SK-N-SH treated with all-trans-retinoic acid at 6 μM for 48 hours (cell line): ENCODE results near the gene SPEN.

Experiments used
- GLIS3 ChIP-seq: fragments of 250-450 bp; sonication (Bioruptor Pico); IDR thresholded peaks from 2 replicates; pipeline ENCODE4 v1.5.0; 2020; ENCODE audit warnings: mild to moderate bottlenecking, moderate library complexity
- TCF4 ChIP-seq: fragments of 250-450 bp; sonication (Bioruptor Pico); IDR thresholded peaks from 2 replicates; pipeline ENCODE4 v1.8.0; 2021; ENCODE audit warnings: mild to moderate bottlenecking, moderate library complexity, borderline replicate concordance
- ZFP3 ChIP-seq: fragments of 250-450 bp; sonication (Bioruptor Pico); IDR thresholded peaks from 2 replicates; pipeline ENCODE4 v1.5.0; 2020; ENCODE audit warnings: mild to moderate bottlenecking, moderate library complexity

DNA sequence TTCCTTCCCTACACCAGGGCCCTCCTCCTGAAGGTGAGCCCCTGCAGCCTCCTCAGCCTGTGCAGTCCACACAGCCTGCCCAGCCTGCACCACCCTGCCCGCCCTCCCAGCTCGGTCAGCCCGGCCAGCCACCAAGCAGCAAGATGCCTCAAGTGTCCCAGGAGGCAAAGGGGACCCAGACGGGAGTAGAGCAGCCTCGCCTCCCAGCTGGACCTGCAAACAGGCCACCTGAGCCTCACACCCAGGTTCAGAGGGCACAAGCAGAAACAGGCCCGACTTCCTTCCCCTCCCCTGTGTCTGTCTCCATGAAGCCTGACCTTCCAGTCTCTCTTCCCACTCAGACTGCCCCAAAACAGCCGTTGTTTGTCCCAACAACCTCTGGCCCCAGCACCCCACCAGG lies 89.6 kb downstream of the SPEN start:
- TF ChIP-seq ZFP3 (CRISPR knock-in tag) (no peak), TCF4 (CRISPR knock-in tag) (no peak), GLIS3 (no peak)
